Urothelium cell line (cell line): Measurements from ENCODE around the gene ACTL10.
"Not testable (repeated sequence)": the region's sequence is repeated elsewhere in the genome, so short reads cannot be mapped to it uniquely, and the experiment has no call there.

ENCODE experiments used
- DNase-seq: peaks from one replicate; pipeline ENCODE4 v3.0.0; 2011; ENCODE audit warnings: low spot score, mixed read lengths
- FAIRE-seq: peaks from 2 replicates; lab custom pipeline; 2011; peaks lifted over from hg19 to GRCh38; lab: Jason Lieb, UNC

Gene ACTL10

DNA sequence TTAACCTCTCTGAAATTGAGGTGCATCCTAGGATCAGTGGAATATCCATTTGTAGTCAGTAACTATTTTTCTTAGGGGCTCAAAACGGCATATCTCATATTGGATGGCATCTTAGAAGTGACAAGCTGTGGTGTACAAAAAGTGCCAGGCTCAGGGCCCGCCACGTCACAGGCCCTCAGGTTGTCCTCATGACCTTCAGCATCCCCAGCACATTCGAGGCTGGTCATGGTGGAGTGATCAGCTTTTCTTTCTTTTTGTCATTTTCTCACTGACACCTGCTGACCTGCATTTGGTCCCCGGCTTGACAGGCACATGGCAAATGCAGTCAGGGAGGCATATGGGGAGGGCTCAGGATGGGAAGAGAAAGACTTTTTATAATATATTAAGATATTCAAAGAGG, 26.5 kb downstream of the ACTL10 start:
- DNase-seq (no peak), FAIRE-seq (no peak)

DNA sequence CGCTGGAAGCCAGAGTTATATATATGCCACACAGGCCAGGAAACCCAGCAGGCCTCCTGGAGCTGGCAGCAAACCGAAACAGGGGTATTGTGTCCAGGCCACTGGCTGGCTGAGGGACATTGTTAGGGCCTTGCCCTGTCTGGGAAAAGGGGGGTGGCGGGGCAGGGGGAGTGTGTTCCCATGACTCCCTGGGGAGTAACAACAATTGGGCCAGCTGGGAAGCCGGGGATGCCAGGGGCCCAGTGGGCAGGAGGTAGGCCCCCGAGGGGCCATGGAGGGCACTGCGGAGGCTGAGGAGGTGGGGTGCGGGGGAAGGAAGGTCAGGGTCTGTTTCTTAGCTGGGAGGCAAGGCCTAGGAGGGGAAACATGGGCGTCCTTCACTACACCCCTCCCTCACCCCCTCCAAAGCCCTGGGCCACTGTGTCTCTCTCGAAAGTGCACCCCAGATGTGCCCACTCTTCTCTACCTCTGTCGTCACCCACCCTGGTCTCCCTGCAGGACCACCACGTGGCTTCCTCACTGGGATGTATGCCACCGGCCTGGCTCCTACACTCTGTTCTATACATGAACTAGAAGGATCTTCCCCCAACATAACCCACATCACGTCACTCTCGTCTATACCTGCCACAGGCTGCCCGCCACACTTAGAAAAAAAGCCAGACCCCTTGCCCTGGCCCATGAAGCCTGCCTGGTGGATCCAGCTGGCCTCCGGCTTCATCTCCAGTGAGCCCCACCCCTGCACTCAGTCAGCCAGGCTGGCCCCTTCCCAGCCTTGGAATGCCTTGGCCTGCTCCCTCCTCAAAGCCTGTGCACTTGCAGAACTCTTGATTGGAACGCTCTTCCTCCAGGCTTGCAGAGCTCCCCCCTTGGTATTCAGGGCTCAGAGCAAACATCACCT, 27.2 kb downstream of the ACTL10 start:
- no peak for DNase-seq
- no peak for FAIRE-seq

DNA sequence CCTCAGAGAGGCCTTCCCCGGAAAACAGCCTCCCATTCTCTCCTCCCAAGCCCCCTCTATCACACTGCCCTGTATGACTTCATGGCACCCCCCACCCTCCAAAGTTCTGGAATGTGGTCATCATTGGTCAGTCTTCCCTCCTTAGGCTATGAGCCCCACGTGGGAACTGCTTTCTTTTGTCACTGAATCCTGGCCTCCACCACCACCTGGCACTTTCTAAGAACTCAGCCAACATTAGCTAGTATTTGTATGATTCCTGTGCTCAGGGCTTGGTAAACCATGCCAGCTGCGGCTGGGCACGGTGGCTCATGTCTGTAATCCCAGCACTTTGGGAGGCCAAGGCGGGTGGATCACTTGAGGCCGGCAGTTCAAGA, 27.9 kb downstream of the ACTL10 start:
- no peak for DNase-seq
- no peak for FAIRE-seq

DNA sequence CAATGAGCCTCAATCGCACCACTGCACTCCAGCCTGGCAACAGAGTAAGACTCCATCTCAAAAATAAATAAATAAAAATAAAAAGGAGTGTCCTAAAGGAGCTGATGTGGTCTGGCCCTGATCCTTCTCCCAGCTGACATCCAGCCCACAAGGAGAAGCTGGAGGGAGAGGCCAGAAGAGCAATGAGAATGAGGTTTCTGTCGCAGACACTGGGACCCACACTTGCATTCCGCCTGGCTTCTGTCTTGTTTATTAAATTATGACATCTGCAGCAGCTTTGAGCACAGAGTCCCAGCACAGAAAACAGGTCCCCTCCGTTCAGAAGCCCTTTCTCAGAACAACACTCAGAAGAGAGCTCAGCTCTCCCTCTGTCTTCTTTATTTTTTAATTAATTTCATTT, 29.7 kb downstream of the ACTL10 start:
- DNase-seq (no peak), FAIRE-seq (no peak)

DNA sequence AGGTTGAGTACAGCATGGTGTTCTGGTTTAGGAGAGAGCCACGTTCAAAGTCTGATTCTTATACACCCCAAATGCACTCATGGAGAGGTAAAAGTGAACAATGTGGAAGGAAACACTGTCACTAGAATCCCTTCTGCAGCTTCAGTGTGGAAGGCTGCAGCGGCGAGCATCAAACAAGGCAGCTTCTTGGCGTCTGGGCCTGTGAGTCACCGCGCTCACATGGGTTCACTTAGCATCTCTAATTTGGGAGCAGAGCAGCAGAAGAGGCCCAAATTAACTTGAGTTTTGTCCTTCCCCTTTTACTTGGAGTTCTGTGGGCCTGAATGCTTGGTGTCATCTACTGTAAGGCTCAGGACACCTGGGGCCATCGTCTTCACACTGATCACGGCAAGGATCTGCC, 30.4 kb downstream of the ACTL10 start:
- FAIRE-seq (no peak), DNase-seq (no peak)

DNA sequence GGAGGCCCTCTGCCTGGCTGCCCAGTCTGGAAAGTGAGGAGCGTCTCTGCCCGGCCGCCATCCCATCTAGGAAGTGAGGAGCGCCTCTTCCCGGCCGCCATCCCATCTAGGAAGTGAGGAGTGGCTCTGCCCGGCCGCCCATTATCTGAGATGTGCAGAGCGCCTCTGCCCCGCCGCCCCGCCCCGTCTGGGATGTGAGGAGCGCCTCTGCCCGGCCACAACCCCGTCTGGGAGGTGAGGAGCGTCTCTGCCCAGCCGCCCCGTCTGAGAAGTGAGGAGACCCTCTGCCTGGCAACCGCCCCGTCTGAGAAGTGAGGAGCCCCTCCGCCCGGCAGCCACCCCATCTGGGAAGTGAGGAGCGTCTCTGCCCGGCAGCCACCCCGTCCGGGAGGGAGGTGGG, 32.2 kb downstream of the ACTL10 start:
- not testable (repeated sequence) for DNase-seq, FAIRE-seq

DNA sequence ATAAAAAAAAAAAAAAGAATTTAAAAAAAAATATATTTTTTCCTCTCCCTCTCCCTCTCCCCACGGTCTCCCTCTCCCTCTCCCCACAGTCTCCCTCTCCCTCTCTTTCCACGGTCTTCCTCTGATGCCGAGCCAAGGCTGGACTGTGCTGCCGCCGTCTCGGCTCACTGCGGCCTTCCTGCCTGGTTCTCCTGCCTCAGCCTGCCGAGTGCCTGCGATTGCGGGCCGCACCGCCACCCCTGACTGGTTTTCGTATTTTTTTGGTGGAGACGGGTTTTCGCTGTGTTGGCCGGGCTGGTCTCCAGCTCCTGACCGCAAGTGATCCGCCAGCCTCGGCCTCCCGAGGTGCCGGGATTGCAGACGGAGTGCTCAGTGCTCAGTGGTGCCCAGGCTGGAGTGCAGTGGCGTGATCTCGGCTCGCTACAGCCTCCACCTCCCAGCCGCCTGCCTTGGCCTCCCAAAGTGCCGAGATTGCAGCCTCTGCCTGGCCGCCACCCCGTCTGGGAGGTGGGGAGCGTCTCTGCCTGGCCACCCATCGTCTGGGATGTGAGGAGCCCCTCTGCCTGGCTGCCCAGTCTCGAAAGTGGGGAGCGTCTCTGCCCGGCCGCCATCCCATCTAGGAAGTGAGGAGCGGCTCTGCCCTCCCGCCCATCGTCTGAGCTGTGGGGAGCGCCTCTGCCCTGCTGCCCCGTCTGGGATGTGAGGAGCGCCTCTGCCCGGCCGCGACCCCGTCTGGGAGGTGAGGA, 34.1 kb downstream of the ACTL10 start:
- not testable (repeated sequence) for DNase-seq, FAIRE-seq

DNA sequence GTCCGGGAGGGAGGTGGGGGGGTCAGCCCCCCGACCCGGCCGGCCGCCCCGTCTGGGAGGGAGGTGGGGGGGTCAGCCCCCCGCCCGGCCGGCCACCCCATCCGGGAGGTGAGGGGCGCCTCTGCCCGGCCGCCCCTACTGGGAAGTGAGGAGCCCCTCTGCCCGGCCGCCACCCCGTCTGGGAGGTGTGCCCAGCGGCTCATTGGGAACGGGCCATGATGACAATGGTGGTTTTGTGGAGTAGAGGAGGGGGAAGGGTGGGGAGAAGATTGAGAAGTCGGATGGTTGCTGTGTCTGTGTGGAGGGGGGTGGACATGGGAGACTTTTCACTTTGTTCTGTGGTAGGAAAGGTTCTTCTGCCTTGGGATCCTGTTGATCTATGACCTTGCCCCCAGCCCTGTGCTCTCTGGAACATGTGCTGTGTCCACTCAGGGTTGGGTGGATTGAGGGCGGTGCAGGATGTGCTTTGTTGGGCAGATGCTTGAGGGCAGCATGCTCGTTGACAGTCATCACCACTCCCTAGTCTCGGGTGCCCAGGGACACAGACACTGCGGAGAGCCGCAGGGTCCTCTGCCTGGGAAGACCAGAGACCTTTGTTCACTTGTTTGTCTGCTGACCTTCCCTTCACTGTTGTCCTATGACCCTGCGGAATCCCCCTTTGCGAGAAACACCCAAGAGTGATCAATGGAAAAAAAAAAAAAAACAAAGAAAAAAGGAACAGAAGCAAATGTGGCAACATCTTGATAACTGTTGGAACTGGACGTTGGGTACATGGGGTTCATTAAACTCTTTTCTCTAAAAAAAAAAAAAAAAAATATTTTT, 35.1 kb downstream of the ACTL10 start:
- FAIRE-seq (no peak), DNase-seq (no peak)

DNA sequence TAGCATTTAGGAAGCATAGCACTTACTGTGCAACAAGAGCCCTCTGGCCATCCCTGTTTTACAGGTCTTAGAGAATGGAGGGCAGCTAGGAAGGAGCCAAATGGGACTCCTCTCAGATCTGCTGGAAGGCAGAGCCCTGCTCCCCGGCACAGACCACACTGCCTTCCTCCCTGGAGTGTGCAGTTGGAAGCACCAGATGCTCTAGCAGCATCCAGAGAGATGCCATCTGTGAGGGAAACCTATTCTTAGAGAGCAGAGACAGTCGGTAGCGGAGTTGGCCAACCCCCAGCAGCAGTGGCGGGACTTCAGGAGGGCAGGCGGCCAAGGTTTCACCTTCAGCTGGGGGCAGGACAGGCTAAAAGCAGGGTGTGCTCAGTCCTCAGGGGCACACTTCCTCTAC, 36.1 kb downstream of the ACTL10 start:
- no peak for DNase-seq
- no peak for FAIRE-seq

DNA sequence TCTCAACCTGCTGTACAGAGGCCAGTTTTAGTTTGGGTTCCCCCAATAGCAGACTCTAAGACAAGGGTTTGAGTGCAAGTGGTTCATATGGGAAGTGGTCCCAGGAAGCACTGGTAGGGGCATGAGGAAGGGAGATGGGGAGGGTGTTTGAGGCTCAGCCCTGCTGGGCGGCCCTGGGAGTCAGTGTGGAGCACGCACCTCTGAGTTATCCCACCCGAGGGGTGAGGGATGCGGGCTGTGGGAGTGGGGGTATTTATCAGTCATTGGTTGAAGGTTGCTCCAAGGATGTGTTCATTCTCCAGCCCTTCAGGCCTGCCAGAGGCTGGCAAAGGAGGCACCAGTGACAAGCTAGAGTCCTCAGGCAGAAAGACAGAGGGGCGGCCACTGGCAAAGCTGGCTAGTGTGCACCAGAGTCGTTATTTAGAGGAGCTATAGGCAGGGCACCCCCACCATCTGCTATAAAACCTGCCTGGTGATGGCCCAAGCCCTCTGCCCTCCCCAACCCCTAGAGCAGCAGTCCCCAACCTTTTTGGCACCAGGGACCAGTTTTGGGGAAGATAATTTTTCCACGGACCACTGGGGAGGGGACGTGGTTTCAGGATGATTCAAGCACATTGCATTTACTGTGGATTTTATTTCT, 36.9 kb downstream of the ACTL10 start:
- FAIRE-seq, result no peak
- DNase-seq, result no peak

DNA sequence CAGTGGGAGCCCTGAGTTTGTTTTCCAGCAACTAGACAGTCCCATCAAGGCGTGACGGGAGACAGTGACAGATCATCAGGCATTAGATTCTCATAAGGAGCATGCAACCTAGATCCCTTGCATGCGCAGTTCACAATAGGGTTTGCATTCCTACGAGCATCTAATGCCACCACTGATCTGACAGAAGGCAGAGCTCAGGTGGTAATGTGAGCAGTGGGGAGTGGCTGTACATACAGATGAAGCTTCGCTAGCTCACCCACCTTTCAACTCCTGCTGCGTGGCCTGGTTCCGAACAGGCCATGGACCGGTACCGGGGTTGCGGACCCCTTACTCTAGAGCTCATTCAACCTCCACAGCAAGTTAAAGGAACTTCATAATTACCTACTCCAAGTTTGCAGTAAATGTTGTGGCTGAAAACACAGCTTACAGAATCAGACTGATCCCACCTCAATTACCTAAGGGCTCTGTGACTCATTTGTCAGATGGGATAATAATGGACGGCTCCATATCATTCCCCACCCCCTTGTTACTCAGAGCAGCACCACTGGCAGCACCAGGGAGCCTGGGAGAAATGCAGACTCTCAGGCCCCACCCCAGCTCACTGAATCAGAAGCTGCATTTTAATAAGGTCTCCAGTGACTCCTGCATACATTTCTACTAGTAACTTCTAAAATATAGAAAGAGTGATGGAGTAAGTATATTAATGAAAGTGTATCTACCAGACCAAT, 37.6 kb downstream of the ACTL10 start:
- DNase-seq (no peak), FAIRE-seq (no peak)

DNA sequence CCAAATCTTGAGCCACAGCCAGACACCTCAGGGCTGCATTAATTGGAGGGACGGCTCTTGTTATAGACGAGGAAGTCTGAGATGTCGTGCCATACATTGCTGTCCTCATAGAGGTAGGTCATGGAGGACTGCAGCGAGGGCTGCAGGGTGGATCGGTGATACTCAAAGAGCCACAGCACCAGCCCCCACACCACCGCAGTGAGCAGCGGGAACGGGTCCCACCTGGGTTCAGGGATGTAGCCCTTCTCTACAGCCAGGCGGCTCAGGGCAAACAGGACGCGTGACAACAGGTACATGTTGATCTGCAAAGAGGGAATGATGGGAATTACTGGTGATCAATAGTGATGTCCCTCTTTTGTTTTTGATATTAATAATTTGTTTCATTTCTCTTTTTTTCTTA, 40.9 kb downstream of the ACTL10 start:
- DNase-seq, result no peak
- FAIRE-seq, result no peak

DNA sequence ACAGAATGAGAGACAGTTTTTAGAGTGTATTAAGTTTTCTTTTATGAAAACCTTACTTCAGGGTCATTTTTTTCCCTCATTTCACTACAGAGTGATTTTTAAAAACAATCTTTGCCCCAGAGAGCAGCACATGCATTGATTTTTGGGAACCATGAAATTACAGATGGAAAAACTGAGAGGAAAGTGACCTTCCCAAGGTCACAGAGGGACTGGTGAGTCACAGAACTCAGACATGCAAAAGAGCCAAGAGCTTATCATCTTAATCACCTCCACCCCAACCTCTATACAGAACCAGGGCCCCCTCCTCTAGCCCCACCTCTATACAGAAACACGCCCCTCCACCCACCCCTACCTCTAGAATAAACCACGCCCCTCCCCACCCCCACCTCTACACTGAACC, 42.7 kb downstream of the ACTL10 start:
- no peak for FAIRE-seq
- no peak for DNase-seq

DNA sequence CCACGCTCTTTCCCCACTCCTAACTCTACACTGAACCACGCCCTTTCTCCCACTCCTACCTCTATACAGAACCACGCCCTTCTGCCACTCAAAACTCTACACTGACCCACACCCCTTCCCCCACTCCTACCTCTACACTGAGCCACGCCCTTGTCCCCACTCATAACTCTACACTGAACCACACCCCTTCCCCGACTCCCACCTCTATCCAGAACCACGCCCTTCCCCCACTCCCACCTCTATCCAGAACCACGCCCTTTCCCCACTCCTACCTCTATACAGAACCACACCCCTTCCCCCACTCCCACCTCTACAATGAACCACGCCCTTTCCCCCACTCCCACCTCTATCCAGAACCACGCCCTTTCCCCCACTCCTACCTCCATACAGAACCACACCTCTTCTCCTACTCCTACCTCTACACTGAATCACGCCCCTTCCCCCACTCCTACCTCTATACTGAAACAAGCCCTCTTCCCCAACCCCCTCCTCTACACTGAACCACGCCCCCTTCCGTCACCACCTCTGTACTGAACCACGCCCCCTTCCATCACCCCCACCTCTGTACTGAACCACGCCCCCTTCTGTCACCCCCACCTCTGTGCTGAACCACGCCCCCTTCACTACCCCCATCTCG, 43.3 kb downstream of the ACTL10 start:
- no peak for DNase-seq
- FAIRE-seq, result no peak

DNA sequence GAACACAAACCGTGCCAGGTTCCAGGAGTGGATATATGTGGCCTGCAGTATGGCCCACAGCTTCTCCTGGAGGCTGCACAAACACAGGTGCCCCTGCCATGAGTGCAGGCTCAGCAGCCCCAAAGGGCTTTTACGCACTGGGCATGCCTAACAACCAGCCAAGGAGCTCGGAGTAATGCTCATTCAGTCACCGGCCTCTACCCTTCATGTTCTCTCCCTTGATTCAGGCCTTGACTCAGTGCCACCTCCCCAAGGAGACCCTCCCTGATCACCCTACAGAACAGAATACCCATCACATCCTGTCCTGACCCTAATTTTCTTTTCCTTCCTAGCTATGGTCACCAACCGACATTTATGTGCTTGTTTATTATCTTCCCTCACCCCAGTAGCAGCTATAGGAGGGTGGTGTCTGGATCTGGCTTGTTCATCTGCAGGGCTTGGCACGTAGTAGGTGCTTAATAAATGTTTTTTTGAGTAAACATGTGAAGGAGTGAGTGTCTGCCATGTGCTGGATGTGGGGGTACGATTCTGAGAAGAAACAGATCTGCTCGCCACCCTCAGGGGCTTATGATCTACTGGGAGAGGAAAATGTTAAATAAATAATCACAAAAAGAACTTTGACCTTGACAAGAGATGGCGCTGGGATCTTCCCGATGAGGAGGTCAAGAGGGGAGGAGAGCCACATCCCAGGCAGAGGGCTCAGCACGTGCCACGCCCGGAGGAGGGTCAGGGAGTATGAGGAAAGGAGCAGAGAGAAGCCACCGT, 44.1 kb downstream of the ACTL10 start:
- FAIRE-seq (no peak), DNase-seq (no peak)

DNA sequence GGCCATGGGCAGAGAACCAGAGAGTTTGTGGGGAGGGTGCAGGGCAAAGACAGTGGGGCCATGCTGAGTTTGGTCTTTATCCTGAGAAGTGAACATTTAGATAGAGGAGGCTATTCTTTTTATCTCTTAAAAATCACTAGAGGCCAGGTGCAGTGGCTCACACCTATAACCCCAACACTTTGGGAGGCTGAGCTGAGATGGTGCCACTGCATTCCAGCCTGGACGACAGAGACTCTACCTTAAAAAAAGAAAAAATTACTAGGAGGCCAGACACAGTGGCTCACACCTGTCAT, 44.6 kb downstream of the ACTL10 start:
- DNase-seq, result no peak
- no peak for FAIRE-seq

DNA sequence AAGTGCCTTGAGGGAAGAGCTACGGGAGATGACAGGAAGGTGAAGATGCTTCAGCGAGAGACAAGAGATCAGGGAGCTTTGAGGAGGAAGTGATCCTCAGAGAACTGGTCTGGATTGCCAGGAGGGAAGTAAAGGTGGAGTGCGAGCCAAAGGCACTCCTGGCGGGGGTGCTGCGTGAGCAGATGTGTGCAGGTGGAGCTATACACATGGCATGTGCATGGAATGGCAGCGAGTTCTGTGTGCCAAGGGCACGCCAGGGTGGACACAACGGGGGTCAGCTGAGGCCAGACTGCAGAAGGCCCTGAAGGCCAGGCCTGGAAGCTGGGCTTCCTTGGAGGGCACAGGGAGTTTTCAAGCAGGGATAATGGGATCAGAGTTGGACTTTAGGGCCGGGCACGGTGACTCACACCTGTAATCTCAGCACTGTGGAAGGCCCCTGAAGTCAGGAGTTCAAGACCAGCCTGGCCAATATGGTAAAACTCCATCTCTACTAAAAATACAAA, 47.2 kb downstream of the ACTL10 start:
- FAIRE-seq (no peak), DNase-seq (no peak)

DNA sequence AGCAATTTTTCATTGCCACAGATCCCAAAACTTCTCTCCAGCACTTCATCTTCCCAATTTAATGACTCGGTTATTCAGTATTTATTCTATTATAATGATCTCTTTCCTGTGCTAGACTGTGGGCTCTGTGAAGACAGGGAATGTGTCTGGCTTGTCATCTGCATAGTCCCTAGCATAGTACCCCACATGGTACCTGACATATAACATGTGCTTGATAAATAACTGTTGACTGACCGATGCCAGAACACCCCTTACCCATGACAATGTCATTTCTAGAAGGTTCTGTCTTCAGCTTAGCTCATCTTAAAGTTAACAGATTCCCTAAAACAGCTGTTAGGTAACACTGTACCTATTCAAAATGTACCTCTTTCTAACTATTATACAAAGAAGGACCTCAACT, 49.8 kb downstream of the ACTL10 start:
- DNase-seq (no peak), FAIRE-seq (no peak)
